PC-9 (cell line): ENCODE results near the gene HTRA2. TPM values are rescaled to one million over a fixed set of nuclear protein-coding genes. Genes with fewer than 3 reads are reported as not detected.

ENCODE experiments used
- BruUV-seq: library from RNA; stranded (reverse); fragments of 400-500 nt; replicated peaks from 2 replicates; lab custom pipeline; 2021; lab: Mats Ljungman, UMichigan
- CTCF ChIA-PET: fragments of 300-600 bp; sonication (Branson Sonifier 250); formaldehyde crosslinking; loops from one replicate; lab custom pipeline; 2022; ENCODE audit warnings: antibody characterized with exemption; lab: Charles Lee
- POLR2A ChIA-PET: fragments of 300-600 bp; sonication (Branson Sonifier 250); formaldehyde crosslinking; loops from one replicate; lab custom pipeline; 2022; ENCODE audit warnings: antibody characterized with exemption; ENCODE audit not compliant: unreplicated experiment; lab: Charles Lee
- DNase-seq, 2 experiments: peaks; one replicate each; pipeline versions ENCODE4 v3.0.0 to v3.0.0-alpha.2; 2015 to 2022; ENCODE audit warnings: mixed read lengths in 1 of 2
- H2AFZ ChIP-seq: fragments of 200-600 bp; sonication (generic); 2 replicates; pipeline ENCODE4 v1.8.1; 2017; ENCODE audit warnings: antibody characterized with exemption
- H3F3A ChIP-seq: fragments of 200-600 bp; sonication (generic); 2 replicates; pipeline ENCODE4 v1.8.1; 2017; ENCODE audit warnings: antibody characterized with exemption, mild to moderate bottlenecking, low read depth; ENCODE audit not compliant: insufficient read depth
- H3K27ac ChIP-seq: fragments of 200-600 bp; sonication (generic); 2 replicates; pipeline ENCODE4 v1.6.1; 2016; ENCODE audit warnings: mixed run types
- H3K27me3 ChIP-seq: fragments of 200-600 bp; sonication (generic); 2 replicates; pipeline ENCODE4 v1.6.1; 2016; ENCODE audit warnings: low read depth, mixed run types; ENCODE audit not compliant: insufficient read depth
- H3K36me3 ChIP-seq: fragments of 200-600 bp; sonication (generic); 2 replicates; pipeline ENCODE4 v1.6.1; 2016; ENCODE audit warnings: low read depth, mixed run types
- H3K4me1 ChIP-seq: fragments of 200-600 bp; sonication (generic); replicated peaks from 2 replicates; pipeline ENCODE4 v1.6.1; 2016; ENCODE audit warnings: mixed run types; ENCODE audit not compliant: insufficient read depth
- H3K4me2 ChIP-seq: fragments of 200-600 bp; sonication (generic); 2 replicates; pipeline ENCODE4 v1.6.1; 2017; ENCODE audit warnings: mixed run types
- H3K4me3 ChIP-seq: fragments of 200-600 bp; sonication (generic); 2 replicates; pipeline ENCODE4 v1.6.1; 2016; ENCODE audit warnings: mixed run types
- H3K79me2 ChIP-seq: fragments of 200-600 bp; sonication (generic); 2 replicates; pipeline ENCODE4 v1.6.1; 2017; ENCODE audit warnings: low read depth, mixed run types
- H3K9me2 ChIP-seq: fragments of 200-600 bp; sonication (generic); 2 replicates; pipeline ENCODE4 v1.8.1; 2017; ENCODE audit warnings: mild to moderate bottlenecking; ENCODE audit not compliant: insufficient read depth
- H3K9me3 ChIP-seq: fragments of 200-600 bp; sonication (generic); 2 replicates; pipeline ENCODE4 v1.8.1; 2016; ENCODE audit warnings: low read depth; ENCODE audit not compliant: insufficient read depth
- H4K20me1 ChIP-seq: fragments of 200-600 bp; sonication (generic); 2 replicates; pipeline ENCODE4 v1.8.1; 2017; ENCODE audit not compliant: insufficient read depth
- EZH2 ChIP-seq: fragments of 200-600 bp; sonication (generic); IDR thresholded peaks from 2 replicates; pipeline ENCODE4 v1.8.0; 2017; ENCODE audit warnings: antibody characterized with exemption, low read depth
- intact Hi-C: fragments of 100-400 bp; cut with micrococcal nuclease; formaldehyde crosslinking; loops from one replicate; pipeline ENCODE4 v1.10.0; 2022; ENCODE audit not compliant: unreplicated experiment
- total RNA-seq: library from RNA; stranded (reverse); gene quantifications from 2 replicates; pipeline ENCODE4 v1.2.3, GENCODE V29; 2021
- TF ChIP-seq, protein P1 (sequence below): fragments of 200-600 bp; sonication (generic); conservative IDR thresholded peaks from 2 replicates; pipeline ENCODE4 v1.6.1; 2017; ENCODE audit warnings: mixed run types, antibody characterized with exemption, mild to moderate bottlenecking, moderate library complexity

HTRA2 gene
- total RNA-seq, 1 experiment from 2014 or later, result 23.5 TPM

- Histone ChIP-seq H3K79me2 (no peaks in the 10 kb centered on the region), H2AFZ (no peak overlapping the region), H3K4me3 (no peak overlapping the region), H3K9me3 (no peaks in the 10 kb centered on the region), H3K36me3 (no peaks in the 10 kb centered on the region), H3K4me1 (peaks cover 18% of the 10 kb centered on the region), H3K27me3 (no peaks in the 10 kb centered on the region), H3K9me2 (no peaks in the 10 kb centered on the region), H3K27ac (no peak overlapping the region), H3K4me2 (no peak overlapping the region), H3F3A (peaks cover 5% of the 10 kb centered on the region; the same call in 1 of the 2 replicates), H4K20me1 (no peaks in the 10 kb centered on the region)
- ChIA-PET POLR2A (no interaction called here), CTCF (no interaction called here)
- no TSS peak for BruUV-seq
- TF ChIP-seq, protein P1, sequence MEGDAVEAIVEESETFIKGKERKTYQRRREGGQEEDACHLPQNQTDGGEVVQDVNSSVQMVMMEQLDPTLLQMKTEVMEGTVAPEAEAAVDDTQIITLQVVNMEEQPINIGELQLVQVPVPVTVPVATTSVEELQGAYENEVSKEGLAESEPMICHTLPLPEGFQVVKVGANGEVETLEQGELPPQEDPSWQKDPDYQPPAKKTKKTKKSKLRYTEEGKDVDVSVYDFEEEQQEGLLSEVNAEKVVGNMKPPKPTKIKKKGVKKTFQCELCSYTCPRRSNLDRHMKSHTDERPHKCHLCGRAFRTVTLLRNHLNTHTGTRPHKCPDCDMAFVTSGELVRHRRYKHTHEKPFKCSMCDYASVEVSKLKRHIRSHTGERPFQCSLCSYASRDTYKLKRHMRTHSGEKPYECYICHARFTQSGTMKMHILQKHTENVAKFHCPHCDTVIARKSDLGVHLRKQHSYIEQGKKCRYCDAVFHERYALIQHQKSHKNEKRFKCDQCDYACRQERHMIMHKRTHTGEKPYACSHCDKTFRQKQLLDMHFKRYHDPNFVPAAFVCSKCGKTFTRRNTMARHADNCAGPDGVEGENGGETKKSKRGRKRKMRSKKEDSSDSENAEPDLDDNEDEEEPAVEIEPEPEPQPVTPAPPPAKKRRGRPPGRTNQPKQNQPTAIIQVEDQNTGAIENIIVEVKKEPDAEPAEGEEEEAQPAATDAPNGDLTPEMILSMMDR, result no peak
- no peak for TF ChIP-seq EZH2
- intact Hi-C loops, result no loop called here
- DNase-seq, result peak in 1 of 2 experiments; percentile 64
These were observed 37.0 kb downstream of the HTRA2 start for GRCh38 chr2:74566754-74567085.

DNA sequence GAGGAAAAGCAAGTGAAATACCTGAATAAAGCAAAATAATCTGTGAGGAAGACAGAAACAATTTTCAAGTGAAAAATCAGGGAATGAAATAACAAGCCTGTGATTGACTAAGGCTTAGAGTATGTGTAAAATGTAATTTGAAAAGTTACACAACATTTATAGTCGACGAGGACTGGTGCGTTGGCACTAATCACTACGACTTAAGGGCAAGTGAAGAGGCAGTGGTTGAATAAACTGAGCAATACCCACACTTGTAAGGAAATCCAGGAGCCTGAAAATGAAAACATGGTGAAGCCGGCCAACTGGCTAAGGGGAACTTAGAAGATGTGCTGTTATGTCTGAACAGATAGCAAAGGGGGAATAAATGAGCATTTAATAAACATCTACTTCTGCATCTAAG lies 38.1 kb downstream of the HTRA2 start:
- H3K9me3 ChIP-seq, result no peaks in the 10 kb centered on the region
- H3K9me2 ChIP-seq, result no peaks in the 10 kb centered on the region
- no peak overlapping the region for H3K4me3 ChIP-seq
- peak overlapping the region; percentile 49 for H3K4me2 ChIP-seq
- H3K79me2 ChIP-seq, result no peaks in the 10 kb centered on the region
- DNase-seq, result peak in 1 of 2 experiments; percentile 82
- TF ChIP-seq, protein P1, result no peak
- TF ChIP-seq EZH2, result no peak
- H3K36me3 ChIP-seq, result no peaks in the 10 kb centered on the region
- no peaks in the 10 kb centered on the region for H4K20me1 ChIP-seq
- peak overlapping the region; percentile 53; the same call in 1 of the 2 replicates for H2AFZ ChIP-seq
- H3K27me3 ChIP-seq, result no peaks in the 10 kb centered on the region
- H3K27ac ChIP-seq, result peak overlapping the region; percentile 56
- intact Hi-C loops, result no loop called here
- peaks cover 5% of the 10 kb centered on the region; the same call in 1 of the 2 replicates for H3F3A ChIP-seq
- H3K4me1 ChIP-seq, result peaks cover 18% of the 10 kb centered on the region
- POLR2A ChIA-PET, result interaction anchor here (0.7 kb wide), 3 partner anchors 9 to 58 kb away, joined by 3 to 5 read pairs (median 5); no protein-coding TSS in a partner anchor
- BruUV-seq, result no TSS peak
- CTCF ChIA-PET, result no interaction called here

- H3K79me2 ChIP-seq, result no peaks in the 10 kb centered on the region
- no peak for DNase-seq
- H3K4me3 ChIP-seq, result no peak overlapping the region
- H3K27ac ChIP-seq, result no peak overlapping the region
- intact Hi-C loops, result no loop called here
- TF ChIP-seq, protein P1, result no peak
- no peak for TF ChIP-seq EZH2
- no peaks in the 10 kb centered on the region for H3K9me3 ChIP-seq
- H3F3A ChIP-seq, result peaks cover 22% of the 10 kb centered on the region
- no peak overlapping the region for H2AFZ ChIP-seq
- no peaks in the 10 kb centered on the region for H3K9me2 ChIP-seq
- H3K36me3 ChIP-seq, result no peaks in the 10 kb centered on the region
- POLR2A ChIA-PET, result no interaction called here
- H3K27me3 ChIP-seq, result no peaks in the 10 kb centered on the region
- H3K4me2 ChIP-seq, result no peak overlapping the region
- no peaks in the 10 kb centered on the region for H4K20me1 ChIP-seq
- H3K4me1 ChIP-seq, result peaks cover 28% of the 10 kb centered on the region
- no TSS peak for BruUV-seq
- CTCF ChIA-PET, result no interaction called here
These were observed 40.0 kb downstream of the HTRA2 start for GRCh38 chr2:74569686-74570085.
